Body of pancreas (tissue), 4 donors: Measurements from ENCODE around the gene STAMBP. TPM values are rescaled to one million over a fixed set of nuclear protein-coding genes. Genes with fewer than 3 reads are reported as not detected.

Experiments
- ATAC-seq: fragments of 150-250 bp; one replicate; pipeline ENCODE4 v1.9.1; 2016
- DNase-seq, 4 donors: peaks; one replicate each; pipeline ENCODE4 v3.0.0-alpha.2; 2019
- H3K27ac ChIP-seq, 4 donors: fragments of 200-600 bp; sonication (generic); 1 replicate in 3 of 4; 2 replicates in 1 of 4; pipeline versions ENCODE4 v1.5.1 to v1.6.1; 2016 to 2019; ENCODE audit warnings: mild to moderate bottlenecking in 1 of 4, mixed read lengths in 1 of 4, moderate library complexity in 1 of 4
- H3K27me3 ChIP-seq, 2 donors: fragments of 200-600 bp; sonication (generic); one replicate each; pipeline ENCODE4 v1.6.0; 2016; ENCODE audit warnings: mild to moderate bottlenecking in 1 of 2
- H3K36me3 ChIP-seq, 2 donors: fragments of 200-600 bp; sonication (generic); replicated peaks in 1 of 2; 2 replicates each; pipeline ENCODE4 v1.5.1; 2016; ENCODE audit warnings: low read depth in 2 of 2; ENCODE audit not compliant: insufficient read depth in 1 of 2
- H3K4me1 ChIP-seq: fragments of 200-600 bp; sonication (generic); one replicate; pipeline ENCODE4 v1.6.0; 2016
- H3K4me3 ChIP-seq, 2 donors: fragments of 200-600 bp; sonication (generic); 1 replicate in 1 of 2; 2 replicates in 1 of 2; pipeline ENCODE4 v1.5.1; 2016 to 2019
- H3K9me3 ChIP-seq, 3 donors: fragments of 200-600 bp; sonication (generic); 1 replicate in 2 of 3; 2 replicates in 1 of 3; pipeline ENCODE4 v1.5.1; 2016
- POLR2A ChIP-seq, 3 donors: fragments of 450-650 bp; IDR thresholded peaks; one replicate each; pipeline ENCODE4 v1.6.1; 2016; ENCODE audit warnings: antibody characterized with exemption in 3 of 3, mild to moderate bottlenecking in 2 of 3
- WGBS, 2 donors: methylation state at CpG; one replicate each; pipeline ENCODE4 v1.1.5; 2017; 5-methylcytosine and 5-hydroxymethylcytosine counted together
- intact Hi-C: fragments of 100-400 bp; cut with DNase I; formaldehyde crosslinking; loops from one replicate; pipeline ENCODE4 v1.15.1; 2023
- total RNA-seq, 2 donors: library from RNA; depleted of rRNA; stranded (reverse); fragments of >200 nt; gene quantifications; one replicate each; pipeline ENCODE4 v1.1.0, GENCODE V29; 2016
- TF ChIP-seq, protein P1 (sequence below), 7 experiments: fragments of 450-650 bp in 4 of 7; fragments of 200-600 bp in 3 of 7; sonication (generic) in 3 of 7; IDR thresholded peaks; one replicate each; pipeline ENCODE4 v1.5.1; 2016 to 2019; ENCODE audit warnings: antibody characterized with exemption in 7 of 7

STAMBP gene
- total RNA-seq, 2 donors from 2014 or later: 9.2 to 10.4 TPM

DNA sequence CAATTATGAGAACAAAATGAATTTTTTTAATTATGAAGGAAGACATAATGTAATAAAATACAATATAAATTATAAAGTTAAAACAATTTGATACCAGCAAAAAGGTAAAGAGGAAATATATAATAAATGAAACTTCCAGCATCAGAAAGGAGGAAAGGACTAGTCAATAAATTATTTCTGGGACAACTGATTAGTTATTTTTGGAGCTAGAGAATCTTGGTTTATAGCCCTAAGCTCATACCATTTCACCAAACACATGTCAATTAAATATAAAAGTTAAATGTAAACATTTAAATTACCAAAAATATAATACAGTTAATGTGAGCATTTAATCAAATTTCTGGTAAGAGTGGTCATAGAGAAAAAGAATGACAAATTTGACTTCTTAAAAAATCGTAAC is 76.2 kb downstream of the STAMBP start:
- H3K27me3 ChIP-seq: no peaks in the 10 kb centered on the region
- ATAC-seq: no peak
- H3K36me3 ChIP-seq: no peaks in the 10 kb centered on the region
- TF ChIP-seq, protein P1, sequence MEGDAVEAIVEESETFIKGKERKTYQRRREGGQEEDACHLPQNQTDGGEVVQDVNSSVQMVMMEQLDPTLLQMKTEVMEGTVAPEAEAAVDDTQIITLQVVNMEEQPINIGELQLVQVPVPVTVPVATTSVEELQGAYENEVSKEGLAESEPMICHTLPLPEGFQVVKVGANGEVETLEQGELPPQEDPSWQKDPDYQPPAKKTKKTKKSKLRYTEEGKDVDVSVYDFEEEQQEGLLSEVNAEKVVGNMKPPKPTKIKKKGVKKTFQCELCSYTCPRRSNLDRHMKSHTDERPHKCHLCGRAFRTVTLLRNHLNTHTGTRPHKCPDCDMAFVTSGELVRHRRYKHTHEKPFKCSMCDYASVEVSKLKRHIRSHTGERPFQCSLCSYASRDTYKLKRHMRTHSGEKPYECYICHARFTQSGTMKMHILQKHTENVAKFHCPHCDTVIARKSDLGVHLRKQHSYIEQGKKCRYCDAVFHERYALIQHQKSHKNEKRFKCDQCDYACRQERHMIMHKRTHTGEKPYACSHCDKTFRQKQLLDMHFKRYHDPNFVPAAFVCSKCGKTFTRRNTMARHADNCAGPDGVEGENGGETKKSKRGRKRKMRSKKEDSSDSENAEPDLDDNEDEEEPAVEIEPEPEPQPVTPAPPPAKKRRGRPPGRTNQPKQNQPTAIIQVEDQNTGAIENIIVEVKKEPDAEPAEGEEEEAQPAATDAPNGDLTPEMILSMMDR (IDR thresholded peaks at IDR 0.05): no peak
- TF ChIP-seq POLR2A (IDR thresholded peaks at IDR 0.05): no peak
- H3K27ac ChIP-seq: no peak overlapping the region
- H3K9me3 ChIP-seq: no peaks in the 10 kb centered on the region
- H3K4me3 ChIP-seq: no peak overlapping the region
- H3K4me1 ChIP-seq: no peaks in the 10 kb centered on the region
- DNase-seq: no peak
- intact Hi-C loops: no loop called here
- 65 to 78% methylated on average over 1 of the region's 1 CpG for WGBS, 2 donors

DNA sequence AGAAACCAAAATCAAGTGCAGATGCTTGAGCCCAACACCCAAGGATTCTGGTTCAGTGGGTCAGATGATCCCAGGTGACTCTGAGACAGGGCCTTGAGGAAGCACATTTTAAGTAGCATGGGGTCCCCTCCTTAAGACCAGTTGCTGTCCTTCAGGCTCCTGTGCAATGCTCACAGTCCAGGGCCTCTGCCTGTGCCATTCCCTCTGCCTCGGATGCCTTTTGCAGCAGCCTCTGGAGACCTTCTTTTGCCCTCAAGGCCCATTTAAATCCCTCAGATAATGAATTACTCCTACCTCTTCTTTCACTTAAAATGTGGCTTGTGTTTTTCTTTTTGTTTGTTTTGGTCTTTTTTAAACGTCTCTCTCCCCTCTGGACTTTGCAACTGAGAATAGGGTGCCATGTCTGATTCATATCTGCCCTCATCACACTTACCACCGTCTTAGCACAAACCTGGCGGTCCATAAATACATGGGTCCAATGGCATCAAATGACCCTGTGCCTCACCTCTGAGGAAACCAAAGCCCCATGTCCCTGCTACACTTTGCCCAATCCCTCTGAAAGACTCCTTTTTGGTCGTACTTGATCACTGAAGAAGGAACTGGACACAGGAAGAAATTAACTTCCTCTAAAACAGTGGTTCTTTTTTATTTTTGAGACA is 78.2 kb downstream of the STAMBP start:
- TF ChIP-seq, protein P1 (IDR thresholded peaks at IDR 0.05): no peak
- TF ChIP-seq POLR2A (IDR thresholded peaks at IDR 0.05): no peak
- no peaks in the 10 kb centered on the region for H3K4me1 ChIP-seq
- no peaks in the 10 kb centered on the region for H3K9me3 ChIP-seq
- WGBS, 2 donors: 50 to 62% methylated on average over 5 of the region's 5 CpGs
- no peak for ATAC-seq
- no peak overlapping the region for H3K27ac ChIP-seq
- no peak for DNase-seq
- H3K4me3 ChIP-seq: no peak overlapping the region
- H3K27me3 ChIP-seq: no peaks in the 10 kb centered on the region
- intact Hi-C loops: no loop called here
- H3K36me3 ChIP-seq: no peaks in the 10 kb centered on the region

DNA sequence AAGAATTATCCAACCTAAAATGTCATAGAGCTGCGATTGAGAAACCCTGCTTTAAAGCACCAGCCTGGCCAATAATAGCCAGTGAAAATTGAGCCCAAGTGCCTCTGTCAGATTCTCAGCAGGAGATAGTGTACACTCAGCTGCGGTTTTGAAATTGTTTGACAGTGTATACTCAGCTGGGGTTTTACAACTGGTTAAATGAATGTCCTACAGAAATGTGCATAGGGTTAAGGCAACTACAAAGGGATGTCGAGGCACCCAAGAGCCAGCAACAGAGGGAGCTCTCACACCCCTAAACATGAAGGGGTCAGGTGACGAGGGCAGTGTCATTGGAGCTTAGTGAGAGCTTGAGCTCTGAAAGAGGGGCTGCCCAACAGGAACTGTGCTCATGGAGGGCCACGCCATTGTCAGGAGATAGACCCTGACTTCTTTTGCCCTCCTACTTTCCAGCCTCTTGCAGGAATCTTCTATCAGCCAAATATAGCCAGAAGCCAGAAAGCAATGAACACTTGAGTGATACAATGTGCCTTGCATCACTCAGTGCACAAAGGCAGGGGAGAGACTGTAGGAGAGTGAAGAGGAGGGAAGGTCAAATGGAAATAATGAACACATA is 79.2 kb downstream of the STAMBP start:
- 34 to 66% methylated on average over 2 to 5 of the region's 5 CpGs for WGBS, 2 donors
- H3K4me3 ChIP-seq: no peak overlapping the region
- intact Hi-C loops: no loop called here
- TF ChIP-seq, protein P1 (IDR thresholded peaks at IDR 0.05): peak in 5 of 7 experiments; percentile 13 to 44 (median 32)
- no peak for TF ChIP-seq POLR2A (IDR thresholded peaks at IDR 0.05)
- DNase-seq (peak in 3 of 4 donors; percentile 19 to 39 (median 24)), ATAC-seq (no peak)
- H3K4me1 ChIP-seq: no peaks in the 10 kb centered on the region
- no peaks in the 10 kb centered on the region for H3K27me3 ChIP-seq
- H3K36me3 ChIP-seq: no peaks in the 10 kb centered on the region
- no peaks in the 10 kb centered on the region for H3K9me3 ChIP-seq
- H3K27ac ChIP-seq: no peak overlapping the region

DNA sequence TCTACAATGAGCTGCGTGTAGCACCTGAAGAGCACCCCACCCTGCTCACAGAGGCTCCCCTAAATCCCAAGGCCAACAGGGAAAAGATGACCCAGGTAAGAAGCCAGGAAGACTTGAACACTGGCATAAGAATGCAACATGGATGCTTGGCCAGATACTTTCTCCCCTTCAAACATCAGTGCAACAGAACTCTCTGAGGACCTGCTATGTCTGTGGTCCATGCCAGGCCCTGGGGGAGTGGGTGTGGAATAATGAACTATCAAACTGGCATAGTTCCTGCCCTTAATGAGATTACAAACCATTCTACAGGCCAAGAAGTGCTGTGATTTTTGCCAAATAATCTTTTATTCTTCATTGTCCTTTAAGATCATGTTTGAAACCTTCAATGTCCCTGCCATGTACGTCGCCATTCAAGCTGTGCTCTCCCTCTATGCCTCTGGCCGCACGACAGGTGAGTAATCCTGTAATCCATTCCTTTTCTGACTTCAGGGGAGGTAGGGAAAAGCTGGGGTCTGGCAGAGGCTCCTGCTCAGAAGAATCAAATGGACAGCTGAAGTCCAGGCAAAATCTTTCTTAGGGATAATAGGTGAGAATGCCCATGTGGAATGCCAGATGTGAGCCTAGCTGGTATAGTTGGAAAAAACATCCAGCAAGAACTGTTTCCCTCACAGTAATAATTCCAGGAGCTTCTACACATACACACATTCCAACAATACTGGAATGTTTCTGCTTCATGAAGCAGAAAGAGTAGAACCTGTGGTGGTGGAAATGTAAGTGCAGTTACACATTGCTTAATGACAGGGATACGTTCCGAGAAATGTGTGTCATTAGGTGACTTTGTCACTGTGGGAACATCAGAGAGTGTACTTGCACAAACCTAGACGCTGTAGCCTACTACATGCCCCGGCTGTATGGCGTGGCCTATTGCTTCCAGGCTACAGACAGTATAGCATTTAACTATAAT is 80.2 kb downstream of the STAMBP start:
- Histone ChIP-seq H3K4me1 (no peaks in the 10 kb centered on the region), H3K27me3 (no peaks in the 10 kb centered on the region), H3K36me3 (no peaks in the 10 kb centered on the region), H3K4me3 (no peak overlapping the region), H3K27ac (no peak overlapping the region), H3K9me3 (no peaks in the 10 kb centered on the region)
- ATAC-seq (no peak), DNase-seq (no peak)
- 71% methylated on average over 10 of the region's 10 CpGs for WGBS, 2 donors
- intact Hi-C loops: no loop called here
- TF ChIP-seq, protein P1 (IDR thresholded peaks at IDR 0.05): no peak
- TF ChIP-seq POLR2A (IDR thresholded peaks at IDR 0.05): no peak
